GM23338 (cell line): ENCODE data around the gene PPP2R2D. TPM values are rescaled to one million over a fixed set of nuclear protein-coding genes. Genes with fewer than 3 reads are reported as not detected.

Source experiments
- ATAC-seq: fragments of 200-7000 bp; cut with Tn5 transposase; 3 replicates; pipeline ENCODE4 v1.9.1; 2020
- DNase-seq: peaks from one replicate; pipeline ENCODE4 v3.0.0-alpha.2; 2015; ENCODE audit warnings: low spot score
- H2AFZ ChIP-seq: fragments of 200-600 bp; sonication (generic); 2 replicates; pipeline ENCODE4 v1.8.0; 2016; ENCODE audit warnings: antibody characterized with exemption, mild to moderate bottlenecking, moderate library complexity
- H3F3A ChIP-seq: fragments of 200-600 bp; sonication (generic); replicated peaks from 2 replicates; pipeline ENCODE4 v1.8.0; 2017; ENCODE audit warnings: antibody characterized with exemption, mixed run types, low read depth
- H3K27ac ChIP-seq: fragments of 200-600 bp; sonication (generic); 2 replicates; pipeline ENCODE4 v1.6.1; 2016; ENCODE audit warnings: low read depth
- H3K27me3 ChIP-seq: fragments of 200-600 bp; sonication (generic); 2 replicates; pipeline ENCODE4 v1.8.0; 2016; ENCODE audit warnings: mild to moderate bottlenecking, mixed run types, moderate library complexity; ENCODE audit not compliant: insufficient read depth
- H3K36me3 ChIP-seq: fragments of 200-600 bp; sonication (generic); 2 replicates; pipeline ENCODE4 v1.8.0; 2016; ENCODE audit warnings: mild to moderate bottlenecking; ENCODE audit not compliant: insufficient read depth
- H3K4me1 ChIP-seq: fragments of 200-600 bp; sonication (generic); 2 replicates; pipeline ENCODE4 v1.8.0; 2016; ENCODE audit warnings: mild to moderate bottlenecking, moderate library complexity; ENCODE audit not compliant: insufficient read depth
- H3K4me2 ChIP-seq: fragments of 200-600 bp; sonication (generic); 2 replicates; pipeline ENCODE4 v1.7.1; 2017; ENCODE audit warnings: mixed run types
- H3K4me3 ChIP-seq: fragments of 200-600 bp; sonication (generic); 2 replicates; pipeline ENCODE4 v1.6.1; 2016; ENCODE audit warnings: mixed run types
- H3K79me2 ChIP-seq: fragments of 200-600 bp; sonication (generic); replicated peaks from 2 replicates; pipeline ENCODE4 v1.8.0; 2017; ENCODE audit warnings: mild to moderate bottlenecking; ENCODE audit not compliant: insufficient read depth
- H3K9me2 ChIP-seq: fragments of 200-600 bp; sonication (generic); 2 replicates; pipeline ENCODE4 v1.8.0; 2017; ENCODE audit not compliant: insufficient read depth
- H4K20me1 ChIP-seq: fragments of 200-600 bp; sonication (generic); replicated peaks from 2 replicates; pipeline ENCODE4 v1.8.0; 2017; ENCODE audit warnings: mild to moderate bottlenecking; ENCODE audit not compliant: insufficient read depth
- H3K27ac Mint-ChIP-seq: 2 replicates; pipeline ENCODE4 v1.8.0; 2020; ENCODE audit warnings: inconsistent platforms, mild to moderate bottlenecking, moderate library complexity, mixed read lengths
- H3K27me3 Mint-ChIP-seq: 3 replicates; pipeline ENCODE4 v1.8.0; 2022; ENCODE audit warnings: low read depth, mild to moderate bottlenecking, moderate library complexity, mixed read lengths, inconsistent platforms; ENCODE audit not compliant: insufficient read depth, poor library complexity
- H3K36me3 Mint-ChIP-seq: 3 replicates; pipeline ENCODE4 v1.8.0; 2021; ENCODE audit warnings: low read depth, mild to moderate bottlenecking, inconsistent platforms, moderate library complexity, mixed read lengths
- H3K4me1 Mint-ChIP-seq: 3 replicates; pipeline ENCODE4 v1.8.0; 2020; ENCODE audit warnings: mild to moderate bottlenecking, inconsistent platforms, mixed read lengths
- H3K4me3 Mint-ChIP-seq: 3 replicates; pipeline ENCODE4 v1.8.0; 2021; ENCODE audit warnings: moderate library complexity, mild to moderate bottlenecking, inconsistent platforms, mixed read lengths
- H3K9me3 Mint-ChIP-seq: 3 replicates; pipeline ENCODE4 v1.8.0; 2020; ENCODE audit warnings: moderate library complexity, mild to moderate bottlenecking, inconsistent platforms, mixed read lengths
- CREB1 ChIP-seq: fragments of 250-450 bp; sonication (Bioruptor Pico); IDR thresholded peaks from 2 replicates; pipeline ENCODE4 v1.5.0; 2020; ENCODE audit warnings: low read depth, mild to moderate bottlenecking, moderate library complexity
- CTCF ChIP-seq, 2 experiments: fragments of 200-600 bp in 1 of 2; sonication (generic) in 1 of 2; conservative IDR thresholded peaks; 2 replicates each; pipeline versions ENCODE4 v1.5.1 to v1.6.1; 2016 to 2017; ENCODE audit warnings: antibody characterized with exemption in 2 of 2, low read depth in 2 of 2, mild to moderate bottlenecking in 2 of 2, moderate library complexity in 1 of 2
- EZH2 ChIP-seq: fragments of 200-600 bp; sonication (generic); IDR thresholded peaks from one replicate; pipeline ENCODE4 v1.8.0; 2017; ENCODE audit warnings: antibody characterized with exemption, mild to moderate bottlenecking, low read depth; ENCODE audit not compliant: unreplicated experiment
- EZH2phosphoT487 ChIP-seq: fragments of 200-600 bp; sonication (generic); IDR thresholded peaks from one replicate; pipeline ENCODE4 v1.8.1; 2018; ENCODE audit warnings: antibody characterized with exemption; ENCODE audit not compliant: unreplicated experiment
- JUNB ChIP-seq: IDR thresholded peaks from one replicate; pipeline ENCODE4 v1.6.1; 2016; ENCODE audit warnings: antibody characterized with exemption; ENCODE audit not compliant: unreplicated experiment
- NANOG ChIP-seq: IDR thresholded peaks from 2 replicates; pipeline ENCODE4 v1.6.1; 2016; ENCODE audit warnings: antibody characterized with exemption, borderline replicate concordance
- POLR2AphosphoS5 ChIP-seq: IDR thresholded peaks from 2 replicates; pipeline ENCODE4 v1.6.1; 2016; ENCODE audit warnings: antibody characterized with exemption, low read depth
- REST ChIP-seq: IDR thresholded peaks from one replicate; pipeline ENCODE4 v1.6.1; 2018; ENCODE audit warnings: antibody characterized with exemption; ENCODE audit not compliant: unreplicated experiment
- STAT1 ChIP-seq: IDR thresholded peaks from one replicate; pipeline ENCODE4 v1.6.1; 2016; ENCODE audit warnings: antibody characterized with exemption; ENCODE audit not compliant: unreplicated experiment
- ZNF114 ChIP-seq: fragments of 250-450 bp; sonication (Bioruptor Pico); IDR thresholded peaks from 2 replicates; pipeline ENCODE4 v1.5.0; 2020; ENCODE audit warnings: mild to moderate bottlenecking, moderate library complexity
- ZNF331 ChIP-seq: fragments of 250-450 bp; sonication (Bioruptor Pico); IDR thresholded peaks from 2 replicates; pipeline ENCODE4 v1.5.0; 2020; ENCODE audit warnings: low read depth, mild to moderate bottlenecking, moderate library complexity
- polyA plus RNA-seq: library from polyadenylated mRNA; unstranded; fragments of >200 nt; fragmentation: Nextera tagmentation; extraction: Ambion mirVana; gene quantifications from 2 replicates; pipeline ENCODE4 v1.2.1, GENCODE V29; 2016
- total RNA-seq: library from RNA; depleted of rRNA; stranded (reverse); fragments of >200 nt; shearing (Covaris generic); gene quantifications from 2 replicates; pipeline ENCODE4 v1.2.3, GENCODE V29; 2014
- TF ChIP-seq, protein P1 (sequence below): fragments of 250-450 bp; sonication (Bioruptor Pico); IDR thresholded peaks from 2 replicates; pipeline ENCODE4 v1.5.0; 2020; ENCODE audit warnings: mild to moderate bottlenecking, moderate library complexity
- TF ChIP-seq, protein P2 (sequence below): IDR thresholded peaks from 2 replicates; pipeline ENCODE4 v1.6.1; 2016; ENCODE audit warnings: antibody characterized with exemption

Gene PPP2R2D
- total and polyA plus RNA-seq, 2 experiments from 2014 or later, result 28.8 to 33.7 TPM

DNA sequence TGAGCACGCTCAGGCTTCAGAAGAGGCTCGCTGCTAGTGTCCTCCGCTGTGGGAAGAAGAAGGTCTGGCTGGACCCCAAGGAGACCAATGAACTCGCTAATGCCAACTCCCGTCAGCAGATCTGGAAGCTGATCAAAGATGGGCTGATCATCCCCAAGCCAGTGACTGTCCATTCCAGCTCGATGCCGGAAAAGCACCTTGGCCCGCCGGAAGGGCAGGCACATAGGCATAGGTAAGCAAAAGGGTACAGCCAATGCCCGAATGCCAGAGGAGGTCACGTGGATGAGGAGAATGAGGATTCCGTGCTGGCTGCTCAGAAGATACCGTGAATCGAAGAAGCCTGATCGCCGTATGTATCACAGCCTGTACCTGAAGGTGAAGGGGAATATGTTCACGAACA is 5.7 kb upstream of the PPP2R2D start:
- Histone ChIP-seq H3K4me1 (peaks cover 7% of the 10 kb centered on the region; the same call in 1 of the 2 replicates), H3K9me2 (no peaks in the 10 kb centered on the region), H2AFZ (no peak overlapping the region), H3K27ac (no peak overlapping the region), H3K4me2 (no peak overlapping the region), H3K36me3 (no peaks in the 10 kb centered on the region), H3K79me2 (no peaks in the 10 kb centered on the region), H3F3A (no peaks in the 10 kb centered on the region), H3K27me3 (no peaks in the 10 kb centered on the region), H4K20me1 (no peaks in the 10 kb centered on the region), H3K4me3 (no peak overlapping the region)
- peaks cover 8% of the 10 kb centered on the region for H3K27me3 Mint-ChIP-seq
- no peak for DNase-seq
- H3K27ac Mint-ChIP-seq, result no peak overlapping the region
- peaks cover 22% of the 10 kb centered on the region for H3K4me1 Mint-ChIP-seq
- H3K36me3 Mint-ChIP-seq, result no peaks in the 10 kb centered on the region
- no peak overlapping the region for H3K4me3 Mint-ChIP-seq
- ATAC-seq, result no peak
- TF ChIP-seq REST (no peak), EZH2phosphoT487 (no peak), CREB1 (CRISPR knock-in tag) (no peak), ZNF114 (CRISPR knock-in tag) (no peak), NANOG (no peak), JUNB (no peak), POLR2AphosphoS5 (no peak), ZNF331 (CRISPR knock-in tag) (no peak), EZH2 (no peak), STAT1 (no peak), CTCF (conservative IDR thresholded peaks at IDR 0.05; ENCODE audit: low read depth in 2 of 2) (no peak)
- TF ChIP-seq, protein P1, sequence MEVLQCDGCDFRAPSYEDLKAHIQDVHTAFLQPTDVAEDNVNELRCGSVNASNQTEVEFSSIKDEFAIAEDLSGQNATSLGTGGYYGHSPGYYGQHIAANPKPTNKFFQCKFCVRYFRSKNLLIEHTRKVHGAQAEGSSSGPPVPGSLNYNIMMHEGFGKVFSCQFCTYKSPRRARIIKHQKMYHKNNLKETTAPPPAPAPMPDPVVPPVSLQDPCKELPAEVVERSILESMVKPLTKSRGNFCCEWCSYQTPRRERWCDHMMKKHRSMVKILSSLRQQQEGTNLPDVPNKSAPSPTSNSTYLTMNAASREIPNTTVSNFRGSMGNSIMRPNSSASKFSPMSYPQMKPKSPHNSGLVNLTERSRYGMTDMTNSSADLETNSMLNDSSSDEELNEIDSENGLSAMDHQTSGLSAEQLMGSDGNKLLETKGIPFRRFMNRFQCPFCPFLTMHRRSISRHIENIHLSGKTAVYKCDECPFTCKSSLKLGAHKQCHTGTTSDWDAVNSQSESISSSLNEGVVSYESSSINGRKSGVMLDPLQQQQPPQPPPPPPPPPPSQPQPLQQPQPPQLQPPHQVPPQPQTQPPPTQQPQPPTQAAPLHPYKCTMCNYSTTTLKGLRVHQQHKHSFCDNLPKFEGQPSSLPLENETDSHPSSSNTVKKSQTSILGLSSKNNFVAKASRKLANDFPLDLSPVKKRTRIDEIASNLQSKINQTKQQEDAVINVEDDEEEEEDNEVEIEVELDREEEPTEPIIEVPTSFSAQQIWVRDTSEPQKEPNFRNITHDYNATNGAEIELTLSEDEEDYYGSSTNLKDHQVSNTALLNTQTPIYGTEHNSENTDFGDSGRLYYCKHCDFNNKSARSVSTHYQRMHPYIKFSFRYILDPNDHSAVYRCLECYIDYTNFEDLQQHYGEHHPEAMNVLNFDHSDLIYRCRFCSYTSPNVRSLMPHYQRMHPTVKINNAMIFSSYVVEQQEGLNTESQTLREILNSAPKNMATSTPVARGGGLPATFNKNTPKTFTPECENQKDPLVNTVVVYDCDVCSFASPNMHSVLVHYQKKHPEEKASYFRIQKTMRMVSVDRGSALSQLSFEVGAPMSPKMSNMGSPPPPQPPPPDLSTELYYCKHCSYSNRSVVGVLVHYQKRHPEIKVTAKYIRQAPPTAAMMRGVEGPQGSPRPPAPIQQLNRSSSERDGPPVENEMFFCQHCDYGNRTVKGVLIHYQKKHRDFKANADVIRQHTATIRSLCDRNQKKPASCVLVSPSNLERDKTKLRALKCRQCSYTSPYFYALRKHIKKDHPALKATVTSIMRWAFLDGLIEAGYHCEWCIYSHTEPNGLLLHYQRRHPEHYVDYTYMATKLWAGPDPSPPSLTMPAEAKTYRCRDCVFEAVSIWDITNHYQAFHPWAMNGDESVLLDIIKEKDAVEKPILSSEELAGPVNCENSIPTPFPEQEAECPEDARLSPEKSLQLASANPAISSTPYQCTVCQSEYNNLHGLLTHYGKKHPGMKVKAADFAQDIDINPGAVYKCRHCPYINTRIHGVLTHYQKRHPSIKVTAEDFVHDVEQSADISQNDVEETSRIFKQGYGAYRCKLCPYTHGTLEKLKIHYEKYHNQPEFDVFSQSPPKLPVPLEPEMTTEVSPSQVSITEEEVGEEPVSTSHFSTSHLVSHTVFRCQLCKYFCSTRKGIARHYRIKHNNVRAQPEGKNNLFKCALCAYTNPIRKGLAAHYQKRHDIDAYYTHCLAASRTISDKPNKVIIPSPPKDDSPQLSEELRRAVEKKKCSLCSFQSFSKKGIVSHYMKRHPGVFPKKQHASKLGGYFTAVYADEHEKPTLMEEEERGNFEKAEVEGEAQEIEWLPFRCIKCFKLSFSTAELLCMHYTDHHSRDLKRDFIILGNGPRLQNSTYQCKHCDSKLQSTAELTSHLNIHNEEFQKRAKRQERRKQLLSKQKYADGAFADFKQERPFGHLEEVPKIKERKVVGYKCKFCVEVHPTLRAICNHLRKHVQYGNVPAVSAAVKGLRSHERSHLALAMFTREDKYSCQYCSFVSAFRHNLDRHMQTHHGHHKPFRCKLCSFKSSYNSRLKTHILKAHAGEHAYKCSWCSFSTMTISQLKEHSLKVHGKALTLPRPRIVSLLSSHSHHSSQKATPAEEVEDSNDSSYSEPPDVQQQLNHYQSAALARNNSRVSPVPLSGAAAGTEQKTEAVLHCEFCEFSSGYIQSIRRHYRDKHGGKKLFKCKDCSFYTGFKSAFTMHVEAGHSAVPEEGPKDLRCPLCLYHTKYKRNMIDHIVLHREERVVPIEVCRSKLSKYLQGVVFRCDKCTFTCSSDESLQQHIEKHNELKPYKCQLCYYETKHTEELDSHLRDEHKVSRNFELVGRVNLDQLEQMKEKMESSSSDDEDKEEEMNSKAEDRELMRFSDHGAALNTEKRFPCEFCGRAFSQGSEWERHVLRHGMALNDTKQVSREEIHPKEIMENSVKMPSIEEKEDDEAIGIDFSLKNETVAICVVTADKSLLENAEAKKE (CRISPR knock-in tag), result no peak
- TF ChIP-seq, protein P2, sequence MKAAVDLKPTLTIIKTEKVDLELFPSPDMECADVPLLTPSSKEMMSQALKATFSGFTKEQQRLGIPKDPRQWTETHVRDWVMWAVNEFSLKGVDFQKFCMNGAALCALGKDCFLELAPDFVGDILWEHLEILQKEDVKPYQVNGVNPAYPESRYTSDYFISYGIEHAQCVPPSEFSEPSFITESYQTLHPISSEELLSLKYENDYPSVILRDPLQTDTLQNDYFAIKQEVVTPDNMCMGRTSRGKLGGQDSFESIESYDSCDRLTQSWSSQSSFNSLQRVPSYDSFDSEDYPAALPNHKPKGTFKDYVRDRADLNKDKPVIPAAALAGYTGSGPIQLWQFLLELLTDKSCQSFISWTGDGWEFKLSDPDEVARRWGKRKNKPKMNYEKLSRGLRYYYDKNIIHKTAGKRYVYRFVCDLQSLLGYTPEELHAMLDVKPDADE, result no peak
- no peaks in the 10 kb centered on the region for H3K9me3 Mint-ChIP-seq
